ENCODE measurements around the gene QPCTL. TPM values are rescaled to one million over a fixed set of nuclear protein-coding genes. Genes with fewer than 3 reads are reported as not detected.

Gene QPCTL
- total and polyA plus RNA-seq, 2 of the 4 experiments (the other 2 are of a cell fraction), result 6.6 to 11.5 TPM

DNA sequence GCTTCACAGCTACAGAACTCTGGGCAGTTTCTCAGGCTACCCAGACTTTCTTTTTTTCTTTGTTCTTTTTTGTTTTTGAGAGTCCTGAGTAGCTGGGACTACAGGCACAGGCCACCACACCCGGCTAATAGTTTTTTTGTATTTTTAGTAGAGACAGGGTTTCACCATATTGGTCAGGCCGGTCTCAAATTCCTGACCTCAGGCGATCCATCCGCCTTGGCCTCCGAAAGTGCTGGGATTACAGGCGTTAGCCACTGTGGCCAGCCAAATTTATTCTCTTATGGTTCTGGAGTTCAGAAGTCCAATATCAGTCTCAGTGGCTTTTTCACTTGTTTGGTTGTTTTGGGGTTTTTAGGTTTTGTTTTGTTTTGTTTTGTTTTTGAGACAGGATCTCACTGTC, 53.1 kb downstream of the QPCTL start:
- H4K5ac ChIP-seq (ENCODE audit: low read depth, low read length), result no peak overlapping the region
- H3K79me1 ChIP-seq (ENCODE audit: low read depth in 1 of 2, low read length in 2 of 2), result no peaks in the 10 kb centered on the region
- H2AK9ac ChIP-seq (replicated peaks; ENCODE audit: low read depth, low read length, poor library complexity), result no peak overlapping the region
- H2AFZ ChIP-seq (replicated peaks; ENCODE audit: low read length, poor library complexity), result no peak overlapping the region
- no peak overlapping the region for H2AK5ac ChIP-seq (ENCODE audit: low read depth, low read length)
- TF ChIP-seq, protein P1, sequence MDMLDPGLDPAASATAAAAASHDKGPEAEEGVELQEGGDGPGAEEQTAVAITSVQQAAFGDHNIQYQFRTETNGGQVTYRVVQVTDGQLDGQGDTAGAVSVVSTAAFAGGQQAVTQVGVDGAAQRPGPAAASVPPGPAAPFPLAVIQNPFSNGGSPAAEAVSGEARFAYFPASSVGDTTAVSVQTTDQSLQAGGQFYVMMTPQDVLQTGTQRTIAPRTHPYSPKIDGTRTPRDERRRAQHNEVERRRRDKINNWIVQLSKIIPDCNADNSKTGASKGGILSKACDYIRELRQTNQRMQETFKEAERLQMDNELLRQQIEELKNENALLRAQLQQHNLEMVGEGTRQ (IDR thresholded peaks at IDR 0.05; ENCODE audit: low read depth, low read length), result no peak
- no peak for TF ChIP-seq RAD21 (IDR thresholded peaks at IDR 0.05; ENCODE audit: low read length)
- TF ChIP-seq MXI1 (IDR thresholded peaks at IDR 0.05; ENCODE audit: borderline replicate concordance, low read depth, low read length), result no peak
- TF ChIP-seq MAZ (IDR thresholded peaks at IDR 0.05; ENCODE audit: borderline replicate concordance, low read depth, low read length), result no peak
- no peak for TF ChIP-seq CEBPB (IDR thresholded peaks at IDR 0.05; ENCODE audit: low read depth, low read length)
- no peak for TF ChIP-seq CHD1 (IDR thresholded peaks at IDR 0.05; ENCODE audit: low read depth, low read length)
- no peak for TF ChIP-seq POLR2A (IDR thresholded peaks at IDR 0.05; ENCODE audit: low read depth, low read length)
- TF ChIP-seq BHLHE40 (IDR thresholded peaks at IDR 0.05; ENCODE audit: low read depth, low read length), result no peak
- TF ChIP-seq NFE2L2 (IDR thresholded peaks at IDR 0.05; ENCODE audit: low read depth, low read length), result no peak
- TF ChIP-seq RCOR1 (IDR thresholded peaks at IDR 0.05; ENCODE audit: insufficient replicate concordance, low read length), result no peak
- no peak overlapping the region for H2BK15ac ChIP-seq (ENCODE audit: low read depth, low read length)
- BruUV-seq (replicated peaks), result no TSS peak
- H3K4me1 ChIP-seq (ENCODE audit: control insufficient read depth, insufficient read depth, low read length), result no peaks in the 10 kb centered on the region
- H3K9ac ChIP-seq (ENCODE audit: low read depth, low read length), result no peak overlapping the region
- no peak overlapping the region for H3K18ac ChIP-seq (ENCODE audit: low read depth, low read length)
- H3K4me3 ChIP-seq (ENCODE audit: insufficient read depth, low read depth, low read length), result no peak overlapping the region
- H3K36me3 ChIP-seq (ENCODE audit: control insufficient read depth, insufficient read depth, low read length), result no peaks in the 10 kb centered on the region
- H3K4ac ChIP-seq (ENCODE audit: low read depth, low read length), result no peak overlapping the region
- H3K9me3 ChIP-seq (ENCODE audit: control insufficient read depth, insufficient read depth, low read length), result no peaks in the 10 kb centered on the region
- no peak overlapping the region for H3K27ac ChIP-seq (ENCODE audit: insufficient read depth, low read length)
- H4K20me1 ChIP-seq (ENCODE audit: insufficient read depth, low read length), result no peaks in the 10 kb centered on the region
- no peak overlapping the region for H2BK5ac ChIP-seq (ENCODE audit: low read depth, low read length, poor library complexity, severe bottlenecking)
- 87% methylated on average over 5 of the region's 6 CpGs; no CpG with 5 or more reads in 1 of the 2 experiments for WGBS, 2 experiments (ENCODE audit: extremely low coverage in 2 of 2, insufficient read length in 1 of 2)
- in situ Hi-C loops (cut with MboI; ENCODE audit: low sequenced_read_pairs), result no loop called here
- H3K9me1 ChIP-seq (ENCODE audit: insufficient read depth, low read length), result no peaks in the 10 kb centered on the region
- ATAC-seq (ENCODE audit: low read depth) (no peak), DNase-seq (no peak)
- intact Hi-C loops (cut with micrococcal nuclease), result no loop called here
- dilution Hi-C loops (cut with HindIII; ENCODE audit: low sequenced_read_pairs, unreplicated experiment), result no loop called here
- H4K8ac ChIP-seq (ENCODE audit: low read depth in 2 of 2, low read length in 2 of 2), result no peak overlapping the region
- H2BK120ac ChIP-seq (ENCODE audit: low read depth, low read length), result no peak overlapping the region
- no peak overlapping the region for H3K23ac ChIP-seq (ENCODE audit: low read depth, low read length)
- H3K27me3 ChIP-seq (ENCODE audit: control insufficient read depth, insufficient read depth, low read length), result peaks cover 22% of the 10 kb centered on the region
- no peak overlapping the region for H3K14ac ChIP-seq (replicated peaks; ENCODE audit: low read depth, low read length)
- ChIA-PET CTCF (no interaction called here), POLR2A (ENCODE audit: unreplicated experiment) (no interaction called here)
- no peak overlapping the region for H2BK20ac ChIP-seq (ENCODE audit: low read depth, low read length)
- H3K56ac ChIP-seq (ENCODE audit: extremely low read depth, insufficient read depth, low read length), result no peak overlapping the region
- H4K91ac ChIP-seq (ENCODE audit: insufficient read depth, low read depth, low read length), result no peak overlapping the region
- no peak overlapping the region for H3K4me2 ChIP-seq (ENCODE audit: low read depth, low read length)

Data from IMR-90 (cell line).